ENCODE data around the gene WDR76.
"Not testable (repeated sequence)": the region's sequence is repeated elsewhere in the genome, so short reads cannot be mapped to it uniquely, and the experiment has no call there.

- TF ChIP-seq, protein P1, sequence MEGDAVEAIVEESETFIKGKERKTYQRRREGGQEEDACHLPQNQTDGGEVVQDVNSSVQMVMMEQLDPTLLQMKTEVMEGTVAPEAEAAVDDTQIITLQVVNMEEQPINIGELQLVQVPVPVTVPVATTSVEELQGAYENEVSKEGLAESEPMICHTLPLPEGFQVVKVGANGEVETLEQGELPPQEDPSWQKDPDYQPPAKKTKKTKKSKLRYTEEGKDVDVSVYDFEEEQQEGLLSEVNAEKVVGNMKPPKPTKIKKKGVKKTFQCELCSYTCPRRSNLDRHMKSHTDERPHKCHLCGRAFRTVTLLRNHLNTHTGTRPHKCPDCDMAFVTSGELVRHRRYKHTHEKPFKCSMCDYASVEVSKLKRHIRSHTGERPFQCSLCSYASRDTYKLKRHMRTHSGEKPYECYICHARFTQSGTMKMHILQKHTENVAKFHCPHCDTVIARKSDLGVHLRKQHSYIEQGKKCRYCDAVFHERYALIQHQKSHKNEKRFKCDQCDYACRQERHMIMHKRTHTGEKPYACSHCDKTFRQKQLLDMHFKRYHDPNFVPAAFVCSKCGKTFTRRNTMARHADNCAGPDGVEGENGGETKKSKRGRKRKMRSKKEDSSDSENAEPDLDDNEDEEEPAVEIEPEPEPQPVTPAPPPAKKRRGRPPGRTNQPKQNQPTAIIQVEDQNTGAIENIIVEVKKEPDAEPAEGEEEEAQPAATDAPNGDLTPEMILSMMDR (IDR thresholded peaks at IDR 0.05): not testable (repeated sequence)
- not testable (repeated sequence) for TF ChIP-seq POLR2A (IDR thresholded peaks at IDR 0.05)
Measured at GRCh38 chr15:43802676-43803075, 24.1 kb upstream of the WDR76 start.
